ENCODE results near the gene EMP1. TPM values are rescaled to one million over a fixed set of nuclear protein-coding genes. Genes with fewer than 3 reads are reported as not detected.

The EMP1 gene
- total RNA-seq, 4 donors from 2014 or later, result 569 to 2,226 (median 1,259) TPM

- WGBS, result 96% methylated on average over 5 of the region's 5 CpGs
Measured at GRCh38 chr12:13251521-13251920, 55.0 kb downstream of the EMP1 start.

DNA sequence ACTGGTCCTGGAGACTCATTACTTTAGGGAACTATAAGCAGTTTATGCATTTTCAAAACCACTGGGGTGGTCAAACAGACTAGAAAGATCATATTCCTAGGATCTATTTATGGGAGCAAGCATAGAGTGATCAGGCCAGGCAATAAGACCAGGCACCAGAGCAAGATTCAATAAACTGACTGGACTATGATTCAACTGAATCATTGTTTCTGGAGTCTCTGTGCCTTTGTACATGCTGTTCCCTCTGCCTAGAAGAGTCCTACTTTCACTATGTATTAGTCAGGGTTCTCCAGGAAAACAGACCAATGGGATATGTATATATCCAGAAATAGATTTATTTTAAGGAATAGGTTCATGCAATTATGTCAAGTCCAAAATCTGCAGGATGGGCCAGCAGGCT lies 55.5 kb downstream of the EMP1 start:
- no peak for TF ChIP-seq POLR2A (IDR thresholded peaks at IDR 0.05)
- TF ChIP-seq, protein P1, sequence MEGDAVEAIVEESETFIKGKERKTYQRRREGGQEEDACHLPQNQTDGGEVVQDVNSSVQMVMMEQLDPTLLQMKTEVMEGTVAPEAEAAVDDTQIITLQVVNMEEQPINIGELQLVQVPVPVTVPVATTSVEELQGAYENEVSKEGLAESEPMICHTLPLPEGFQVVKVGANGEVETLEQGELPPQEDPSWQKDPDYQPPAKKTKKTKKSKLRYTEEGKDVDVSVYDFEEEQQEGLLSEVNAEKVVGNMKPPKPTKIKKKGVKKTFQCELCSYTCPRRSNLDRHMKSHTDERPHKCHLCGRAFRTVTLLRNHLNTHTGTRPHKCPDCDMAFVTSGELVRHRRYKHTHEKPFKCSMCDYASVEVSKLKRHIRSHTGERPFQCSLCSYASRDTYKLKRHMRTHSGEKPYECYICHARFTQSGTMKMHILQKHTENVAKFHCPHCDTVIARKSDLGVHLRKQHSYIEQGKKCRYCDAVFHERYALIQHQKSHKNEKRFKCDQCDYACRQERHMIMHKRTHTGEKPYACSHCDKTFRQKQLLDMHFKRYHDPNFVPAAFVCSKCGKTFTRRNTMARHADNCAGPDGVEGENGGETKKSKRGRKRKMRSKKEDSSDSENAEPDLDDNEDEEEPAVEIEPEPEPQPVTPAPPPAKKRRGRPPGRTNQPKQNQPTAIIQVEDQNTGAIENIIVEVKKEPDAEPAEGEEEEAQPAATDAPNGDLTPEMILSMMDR (IDR thresholded peaks at IDR 0.05), result no peak
- TF ChIP-seq POLR2AphosphoS5 (IDR thresholded peaks at IDR 0.05), result no peak
- TF ChIP-seq EP300 (IDR thresholded peaks at IDR 0.05), result no peak
- no peaks in the 10 kb centered on the region for H3K27me3 ChIP-seq
- H3K36me3 ChIP-seq, result no peaks in the 10 kb centered on the region
- no peaks in the 10 kb centered on the region for H3K9me3 ChIP-seq
- peaks cover 7% of the 10 kb centered on the region for H3K4me1 ChIP-seq
- DNase-seq (ENCODE audit: low spot score in 2 of 2), result no peak
- no peak overlapping the region for H3K4me3 ChIP-seq
- H3K27ac ChIP-seq, result no peak overlapping the region

More at GRCh38 chr12:13251521-13251920, 55.0 kb downstream of the EMP1 start:
- no peak overlapping the region for H3K27ac ChIP-seq
- no peaks in the 10 kb centered on the region for H3K9me3 ChIP-seq
- H3K4me1 ChIP-seq, result peaks cover 6% of the 10 kb centered on the region
- no peak overlapping the region for H3K4me3 ChIP-seq
- no peak for DNase-seq (ENCODE audit: low spot score in 2 of 2)
- TF ChIP-seq EP300 (IDR thresholded peaks at IDR 0.05) (no peak), POLR2A (IDR thresholded peaks at IDR 0.05) (no peak), POLR2AphosphoS5 (IDR thresholded peaks at IDR 0.05) (no peak)
- TF ChIP-seq, protein P1 (IDR thresholded peaks at IDR 0.05), result no peak
- no peaks in the 10 kb centered on the region for H3K27me3 ChIP-seq
- no peaks in the 10 kb centered on the region for H3K36me3 ChIP-seq

GRCh38 chr12:13252616-13253015 lies 56.1 kb downstream of the EMP1 start:
- H3K27ac ChIP-seq, result no peak overlapping the region
- no peak overlapping the region for H3K4me3 ChIP-seq
- TF ChIP-seq, protein P1 (IDR thresholded peaks at IDR 0.05), result no peak
- TF ChIP-seq POLR2A (IDR thresholded peaks at IDR 0.05) (no peak), EP300 (IDR thresholded peaks at IDR 0.05) (no peak), POLR2AphosphoS5 (IDR thresholded peaks at IDR 0.05) (no peak)
- H3K27me3 ChIP-seq, result no peaks in the 10 kb centered on the region
- H3K36me3 ChIP-seq, result no peaks in the 10 kb centered on the region
- H3K9me3 ChIP-seq, result no peaks in the 10 kb centered on the region
- WGBS, result 73% methylated on average over 3 of the region's 3 CpGs
- peaks cover 7% of the 10 kb centered on the region for H3K4me1 ChIP-seq
- no peak for DNase-seq (ENCODE audit: low spot score in 2 of 2)

- TF ChIP-seq POLR2AphosphoS5 (IDR thresholded peaks at IDR 0.05) (no peak), EP300 (IDR thresholded peaks at IDR 0.05) (no peak), POLR2A (IDR thresholded peaks at IDR 0.05) (no peak)
- TF ChIP-seq, protein P1 (IDR thresholded peaks at IDR 0.05), result no peak
- H3K36me3 ChIP-seq, result no peaks in the 10 kb centered on the region
- H3K27me3 ChIP-seq, result no peaks in the 10 kb centered on the region
- no peak overlapping the region for H3K27ac ChIP-seq
- no peak for DNase-seq (ENCODE audit: low spot score in 2 of 2)
- H3K9me3 ChIP-seq, result no peaks in the 10 kb centered on the region
- WGBS, result 87% methylated on average over 7 of the region's 7 CpGs
- no peak overlapping the region for H3K4me3 ChIP-seq
- H3K4me1 ChIP-seq, result peaks cover 7% of the 10 kb centered on the region
Measured at GRCh38 chr12:13253966-13254760, 57.6 kb downstream of the EMP1 start.

GRCh38 chr12:13255792-13256691 lies 59.5 kb downstream of the EMP1 start:
- peak; percentile 94 to 96 for DNase-seq (ENCODE audit: low spot score in 2 of 2)
- no peaks in the 10 kb centered on the region for H3K36me3 ChIP-seq
- peak overlapping the region; percentile 39 for H3K4me3 ChIP-seq
- whole genome bisulfite sequencing, result 19% methylated on average over 18 of the region's 18 CpGs
- no peak overlapping the region for H3K27ac ChIP-seq
- peaks cover 7% of the 10 kb centered on the region for H3K4me1 ChIP-seq
- no peaks in the 10 kb centered on the region for H3K27me3 ChIP-seq
- no peak for TF ChIP-seq EP300 (IDR thresholded peaks at IDR 0.05)
- no peak for TF ChIP-seq POLR2A (IDR thresholded peaks at IDR 0.05)
- TF ChIP-seq POLR2AphosphoS5 (IDR thresholded peaks at IDR 0.05), result peak in 1 of 3 donors; percentile 37
- TF ChIP-seq, protein P1 (IDR thresholded peaks at IDR 0.05), result peak; percentile 92 to 97
- H3K9me3 ChIP-seq, result no peaks in the 10 kb centered on the region
